Stimulated activated CD8-positive, alpha-beta memory T cell treated with anti-CD3 and anti-CD28 coated beads, Interleukin-4, amount 100 ng/mL, for 24 hours (primary cell): Measurements from ENCODE around the gene SLC2A11.
"Not testable (repeated sequence)": the region's sequence is repeated elsewhere in the genome, so short reads cannot be mapped to it uniquely, and the experiment has no call there.

ENCODE experiments used
- DNase-seq: peaks from one replicate; pipeline ENCODE4 v3.0.0-alpha.2; 2020; ENCODE audit warnings: low read depth

SLC2A11 gene

DNA sequence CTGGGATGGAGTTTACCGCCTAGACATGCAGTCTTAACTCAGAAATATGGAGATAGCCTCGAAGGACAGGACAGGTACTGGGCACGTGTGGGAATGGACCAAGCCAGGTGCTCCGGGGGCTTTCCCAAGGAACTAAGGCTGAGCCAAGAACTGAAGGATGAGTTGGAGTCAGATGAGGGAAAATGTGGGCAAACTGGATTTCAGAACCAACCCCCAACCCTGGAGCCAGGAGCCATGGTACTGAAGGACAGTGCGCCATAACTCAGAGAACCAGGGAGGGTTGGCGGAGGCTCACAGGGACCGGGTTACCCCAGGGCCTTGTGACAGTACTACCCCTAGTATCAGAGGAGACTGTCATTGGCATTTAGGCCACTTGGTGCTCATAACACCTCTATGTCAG, 34.1 kb downstream of the SLC2A11 start:
- no peak for DNase-seq

DNA sequence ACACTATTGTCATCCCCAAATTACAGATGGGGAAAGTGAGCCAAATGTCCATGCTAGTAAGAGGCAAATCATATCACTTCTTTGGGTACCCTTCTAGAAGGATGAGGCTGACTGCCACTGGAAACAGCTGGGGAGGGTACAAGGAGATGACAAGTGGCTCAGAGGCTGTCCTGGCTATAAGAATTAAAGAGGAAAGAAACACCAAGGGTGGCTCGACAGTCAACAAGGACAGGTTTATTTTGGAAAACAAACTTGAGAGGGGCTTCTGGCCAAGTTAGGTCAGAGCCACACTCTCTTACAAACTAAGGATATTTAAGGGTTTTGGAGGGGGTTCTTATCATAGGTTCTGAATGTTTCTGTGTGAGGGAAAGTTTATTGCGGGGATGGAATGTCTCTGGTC, 34.5 kb downstream of the SLC2A11 start:
- DNase-seq: no peak

GRCh38 chr22:23892706-23893105, 35.0 kb downstream of the SLC2A11 start:
- no peak for DNase-seq

- DNase-seq: no peak
These were observed 35.7 kb downstream of the SLC2A11 start for GRCh38 chr22:23893121-23893944.

- peak; percentile 96 for DNase-seq
These were observed 36.5 kb downstream of the SLC2A11 start, which contains the start of gene MIF for GRCh38 chr22:23893945-23894709. TSS of gene MIF (plus strand) at chr22:23894383. CDS start at chr22:23894475, 92 bp downstream.

DNA sequence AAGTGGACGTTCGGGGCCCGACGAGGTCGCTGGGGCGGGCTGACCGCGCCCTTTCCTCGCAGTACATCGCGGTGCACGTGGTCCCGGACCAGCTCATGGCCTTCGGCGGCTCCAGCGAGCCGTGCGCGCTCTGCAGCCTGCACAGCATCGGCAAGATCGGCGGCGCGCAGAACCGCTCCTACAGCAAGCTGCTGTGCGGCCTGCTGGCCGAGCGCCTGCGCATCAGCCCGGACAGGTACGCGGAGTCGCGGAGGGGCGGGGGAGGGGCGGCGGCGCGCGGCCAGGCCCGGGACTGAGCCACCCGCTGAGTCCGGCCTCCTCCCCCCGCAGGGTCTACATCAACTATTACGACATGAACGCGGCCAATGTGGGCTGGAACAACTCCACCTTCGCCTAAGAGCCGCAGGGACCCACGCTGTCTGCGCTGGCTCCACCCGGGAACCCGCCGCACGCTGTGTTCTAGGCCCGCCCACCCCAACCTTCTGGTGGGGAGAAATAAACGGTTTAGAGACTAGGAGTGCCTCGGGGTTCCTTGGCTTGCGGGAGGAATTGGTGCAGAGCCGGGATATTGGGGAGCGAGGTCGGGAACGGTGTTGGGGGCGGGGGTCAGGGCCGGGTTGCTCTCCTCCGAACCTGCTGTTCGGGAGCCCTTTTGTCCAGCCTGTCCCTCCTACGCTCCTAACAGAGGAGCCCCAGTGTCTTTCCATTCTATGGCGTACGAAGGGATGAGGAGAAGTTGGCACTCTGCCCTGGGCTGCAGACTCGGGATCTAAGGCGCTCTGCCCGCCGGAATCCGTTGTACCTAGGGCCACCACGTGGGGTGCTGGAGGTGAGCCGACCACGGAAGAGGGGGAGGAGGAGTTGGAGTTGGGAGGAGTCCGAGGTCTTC, 37.3 kb downstream of the SLC2A11 start:
- DNase-seq: peak; percentile 57

DNA sequence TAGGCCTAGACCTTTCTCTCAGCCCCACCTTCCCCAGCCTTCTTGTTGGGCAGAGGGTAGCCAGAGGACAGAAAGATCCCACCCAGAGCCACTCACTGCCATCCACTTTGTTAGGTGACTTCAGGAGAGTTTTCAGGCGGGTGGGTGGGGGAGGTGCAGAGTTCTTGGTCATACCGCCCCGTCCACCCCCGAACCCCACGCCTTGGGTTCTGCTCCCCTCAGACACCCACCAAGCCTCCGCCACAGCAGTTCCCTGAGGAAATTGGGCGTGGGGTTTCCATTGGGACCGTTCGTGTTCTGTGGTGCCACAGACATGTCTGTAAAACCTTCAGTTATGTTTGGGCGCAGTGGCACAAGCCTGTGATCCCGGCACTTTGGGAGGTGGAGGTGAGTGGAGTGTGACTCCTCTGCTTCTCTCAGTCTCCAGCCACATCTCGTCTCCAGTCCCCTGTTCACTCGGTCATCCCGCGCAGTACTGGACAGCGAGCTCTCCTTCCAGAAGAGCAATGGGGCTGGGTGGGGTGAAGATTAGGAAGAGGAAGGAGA, 38.0 kb downstream of the SLC2A11 start:
- DNase-seq: no peak

DNA sequence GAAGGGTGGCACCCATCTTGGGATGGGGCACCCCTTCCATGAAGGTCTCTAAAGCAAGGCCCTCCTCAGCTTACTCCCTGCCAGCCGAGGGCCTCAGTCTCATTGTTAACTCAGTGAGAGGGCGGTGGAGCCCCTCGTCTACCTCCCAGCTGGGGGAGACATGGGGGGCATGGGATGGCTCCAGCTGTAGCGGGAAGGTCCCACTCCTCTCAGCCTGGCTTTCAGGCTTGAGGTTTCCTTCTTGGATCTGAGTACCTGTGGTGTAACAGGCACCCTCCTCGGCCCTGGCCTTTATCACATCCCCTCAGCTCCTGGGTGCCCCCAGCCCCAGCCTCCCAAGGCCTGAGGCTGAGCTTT, 38.5 kb downstream of the SLC2A11 start:
- no peak for DNase-seq

GRCh38 chr22:23896523-23897186, 39.0 kb downstream of the SLC2A11 start:
- DNase-seq: no peak

DNA sequence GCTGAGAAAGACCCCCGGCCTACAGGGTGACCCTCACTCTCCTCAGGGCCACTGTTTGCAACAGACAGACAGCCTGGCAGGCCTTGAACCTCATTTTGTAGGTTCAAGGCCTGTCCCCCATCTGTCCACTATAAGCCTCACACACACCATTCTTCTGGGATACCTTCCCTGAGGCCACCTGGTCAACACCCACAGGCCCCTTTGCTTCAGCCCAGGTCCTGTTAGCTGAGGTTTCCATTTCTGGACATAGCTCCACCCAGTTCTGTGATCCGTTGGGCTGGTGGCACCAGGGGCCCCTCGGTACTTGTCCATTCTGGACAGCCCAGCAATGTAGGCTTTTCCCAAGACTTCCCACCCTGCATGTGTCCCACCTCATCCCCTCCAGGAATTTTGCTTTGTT, 39.6 kb downstream of the SLC2A11 start:
- DNase-seq: no peak

- DNase-seq: no peak
These were observed 40.6 kb downstream of the SLC2A11 start for GRCh38 chr22:23898006-23898974.

DNA sequence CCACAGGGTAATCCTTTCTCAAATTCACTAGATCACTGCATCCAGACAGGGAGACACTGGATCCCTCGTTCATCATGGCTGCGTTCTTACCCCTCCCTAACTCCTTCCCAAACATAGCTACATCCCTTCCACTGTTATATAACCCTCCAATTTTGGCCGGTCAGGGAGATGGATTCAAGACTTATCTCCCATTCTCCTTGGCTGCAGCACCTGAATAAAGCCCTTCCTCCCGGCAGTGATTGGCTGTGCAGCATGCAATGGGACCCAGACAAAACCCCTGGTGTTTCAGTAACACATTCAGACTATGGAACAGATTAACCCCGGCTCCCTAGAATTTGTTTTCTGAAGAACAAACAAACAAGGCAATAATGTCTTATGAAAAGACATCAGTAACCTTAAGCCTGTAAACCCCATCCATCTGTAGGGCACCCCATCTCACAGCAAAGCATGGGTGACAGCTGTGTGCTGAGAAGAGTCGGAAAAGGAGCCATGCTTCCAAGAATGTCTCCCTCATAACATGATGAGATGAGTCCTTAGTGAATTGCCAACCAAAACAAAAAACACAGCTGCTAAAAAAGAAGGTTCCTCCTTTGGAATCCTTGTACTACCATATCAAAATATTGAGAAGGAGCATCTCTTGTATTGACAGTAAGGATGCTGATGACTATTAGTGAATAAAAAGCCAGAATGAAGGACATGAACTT, 41.5 kb downstream of the SLC2A11 start:
- DNase-seq: no peak

DNA sequence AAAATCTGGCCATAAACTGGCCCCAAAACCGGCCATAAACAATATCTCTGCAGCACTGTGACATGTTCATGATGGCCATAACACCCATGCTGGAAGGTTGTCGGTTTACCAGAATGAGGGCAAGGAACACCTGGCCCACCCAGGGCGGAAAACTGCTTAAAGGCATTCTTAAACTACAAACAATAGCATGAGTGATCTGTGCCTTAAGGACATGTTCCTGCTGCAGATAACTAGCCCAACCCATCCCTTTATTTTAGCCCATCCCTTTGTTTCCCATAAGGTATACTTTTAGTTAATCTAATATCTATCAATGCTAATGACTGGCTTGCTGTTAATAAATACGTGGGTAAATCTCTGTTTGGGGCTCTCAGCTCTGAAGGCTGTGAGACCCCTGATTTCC, 42.6 kb downstream of the SLC2A11 start:
- DNase-seq: not testable (repeated sequence)

DNA sequence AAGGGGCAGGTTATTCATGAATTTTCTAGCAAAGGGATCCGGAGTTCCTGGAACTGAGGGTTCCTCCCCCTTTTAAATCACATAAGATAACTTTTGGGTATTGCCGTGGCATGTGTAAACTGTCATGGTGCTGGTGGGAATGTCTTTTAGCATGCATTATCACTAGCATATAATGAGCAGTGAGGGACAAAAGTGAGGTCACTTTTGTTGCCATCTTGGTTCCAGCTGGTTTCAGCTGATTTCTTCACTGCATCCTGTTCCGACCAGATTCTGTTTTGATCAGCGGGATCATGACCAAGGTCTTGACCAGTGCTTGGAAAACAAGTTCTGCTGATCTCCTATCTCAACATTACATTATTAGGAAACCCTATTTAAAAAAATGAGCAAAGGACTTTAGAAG, 43.9 kb downstream of the SLC2A11 start:
- DNase-seq: no peak

DNA sequence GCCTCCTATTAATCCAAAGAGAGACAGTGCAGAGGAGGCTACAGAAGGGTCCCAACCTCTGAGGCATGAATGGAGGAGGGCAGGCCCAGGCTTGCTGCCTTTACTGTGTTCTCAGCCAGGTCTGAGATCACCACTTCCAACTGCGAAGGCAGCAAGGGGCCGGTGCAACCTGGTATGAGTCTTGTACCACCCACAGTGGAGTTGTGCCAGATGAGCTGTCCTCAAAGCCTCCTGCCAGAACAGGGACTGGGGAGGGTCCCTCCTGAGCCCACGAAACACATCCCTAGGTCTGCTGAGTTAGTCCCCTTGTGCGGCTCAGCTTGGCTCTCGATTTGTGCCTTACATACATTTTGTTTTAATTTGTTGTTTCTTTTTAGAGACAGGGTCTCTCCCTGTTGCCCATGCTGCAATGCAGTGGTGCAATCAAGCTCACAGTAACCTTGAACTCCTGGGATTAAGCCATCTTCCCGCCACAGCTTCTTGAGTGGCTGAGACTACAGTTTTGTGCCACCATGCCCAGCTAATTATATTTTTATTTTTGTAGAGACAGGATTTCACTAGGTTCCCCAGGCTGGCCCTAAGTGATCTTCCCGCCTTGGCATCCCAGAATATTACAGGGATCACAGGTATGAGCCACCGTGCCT, 45.8 kb downstream of the SLC2A11 start:
- DNase-seq: no peak

DNA sequence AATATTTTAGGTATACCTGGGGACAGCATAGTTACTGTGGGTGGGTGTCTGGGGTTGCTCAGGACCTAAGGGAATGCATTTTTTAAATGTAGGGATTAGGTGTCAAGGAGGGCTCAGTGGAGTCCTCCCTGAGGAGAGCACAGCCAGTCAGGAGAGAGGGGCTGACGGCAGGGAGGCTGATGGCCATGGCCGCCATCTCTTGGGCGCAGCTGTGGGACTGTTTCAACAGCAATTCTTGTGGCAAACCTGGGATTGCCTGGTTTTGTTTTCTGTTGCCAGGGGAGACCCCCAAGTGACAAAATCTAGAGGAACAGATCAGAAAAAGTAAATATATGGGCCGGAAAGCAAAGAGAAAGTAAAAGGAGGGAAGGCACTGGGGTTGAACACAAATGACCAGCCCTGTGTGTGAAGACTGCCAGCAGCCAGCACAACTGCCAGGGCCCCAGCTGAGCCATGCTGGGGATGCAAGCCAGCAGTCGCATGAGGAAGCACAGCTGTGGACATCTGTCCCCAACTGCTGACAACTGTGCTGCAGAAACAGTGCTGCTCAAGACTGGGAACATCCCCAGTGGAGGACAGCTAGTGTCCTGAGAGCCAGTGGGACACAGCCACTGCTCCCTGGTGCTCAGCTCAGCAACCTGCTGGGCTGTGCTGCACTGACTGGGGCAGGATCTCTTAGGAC, 47.0 kb downstream of the SLC2A11 start:
- no peak for DNase-seq

DNA sequence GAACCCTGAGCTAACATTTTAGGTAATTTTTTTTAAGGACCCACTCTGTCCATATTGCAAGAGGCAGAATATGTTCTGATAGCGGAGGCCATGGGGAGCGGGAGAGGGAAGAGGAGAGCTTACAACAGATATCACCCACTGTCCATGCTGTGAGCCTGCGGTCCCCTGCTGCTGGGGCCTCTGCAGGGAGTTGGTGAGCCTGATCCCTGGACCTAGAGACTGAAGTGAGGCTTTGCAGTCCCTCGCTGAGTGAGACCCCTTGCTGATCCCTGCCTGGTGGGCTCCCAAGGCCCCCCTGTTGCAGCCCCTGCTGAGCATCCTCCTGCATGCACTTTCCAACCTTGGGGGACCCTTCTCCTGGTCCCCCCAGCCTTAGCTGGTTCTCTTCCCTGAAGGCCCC, 49.0 kb downstream of the SLC2A11 start:
- no peak for DNase-seq

GRCh38 chr22:23907423-23907822, 49.7 kb downstream of the SLC2A11 start:
- not testable (repeated sequence) for DNase-seq
